GM21717 (cell line): ENCODE measurements around the gene DISC1.

Experiments used
- ATAC-seq: cut with Tn5 transposase; IDR thresholded peaks from one replicate; pipeline ENCODE4 v1.9.1; 2021; ENCODE audit warnings: mild to moderate bottlenecking, moderate library complexity; ENCODE audit not compliant: unreplicated experiment

The DISC1 gene

DNA sequence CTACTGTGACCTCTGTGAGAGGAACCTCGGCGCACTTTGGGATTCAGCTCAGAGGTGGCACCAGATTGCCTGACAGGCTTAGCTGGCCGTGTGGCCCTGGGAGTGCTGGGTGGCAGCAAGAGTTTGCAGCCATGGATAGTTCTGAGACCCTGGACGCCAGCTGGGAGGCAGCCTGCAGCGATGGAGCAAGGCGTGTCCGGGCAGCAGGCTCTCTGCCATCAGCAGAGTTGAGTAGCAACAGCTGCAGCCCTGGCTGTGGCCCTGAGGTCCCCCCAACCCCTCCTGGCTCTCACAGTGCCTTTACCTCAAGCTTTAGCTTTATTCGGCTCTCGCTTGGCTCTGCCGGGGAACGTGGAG, 67.5 kb downstream of the DISC1 start:
- no peak for ATAC-seq

DNA sequence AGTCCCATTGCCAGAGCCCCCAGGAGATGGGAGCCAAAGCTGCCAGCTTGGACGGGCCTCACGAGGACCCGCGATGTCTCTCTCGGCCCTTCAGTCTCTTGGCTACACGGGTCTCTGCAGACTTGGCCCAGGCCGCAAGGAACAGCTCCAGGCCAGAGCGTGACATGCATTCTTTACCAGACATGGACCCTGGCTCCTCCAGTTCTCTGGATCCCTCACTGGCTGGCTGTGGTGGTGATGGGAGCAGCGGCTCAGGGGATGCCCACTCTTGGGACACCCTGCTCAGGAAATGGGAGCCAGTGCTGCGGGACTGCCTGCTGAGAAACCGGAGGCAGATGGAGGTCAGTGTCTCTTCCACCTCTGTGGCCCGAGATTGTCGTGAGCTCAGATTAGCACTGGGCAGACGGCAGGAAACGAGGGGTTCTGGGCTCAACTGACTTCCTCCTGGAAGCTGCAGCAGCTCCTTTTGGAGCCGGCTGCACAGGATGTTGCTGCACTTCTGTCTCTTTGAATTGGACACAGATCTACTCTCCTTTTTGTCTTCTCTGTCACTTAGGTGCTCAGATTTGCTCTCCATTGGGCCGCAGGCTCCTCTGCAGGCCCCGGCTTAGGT, 68.0 kb downstream of the DISC1 start:
- ATAC-seq: no peak

GRCh38 chr1:231695439-231696255, 69.1 kb downstream of the DISC1 start:
- no peak for ATAC-seq

DNA sequence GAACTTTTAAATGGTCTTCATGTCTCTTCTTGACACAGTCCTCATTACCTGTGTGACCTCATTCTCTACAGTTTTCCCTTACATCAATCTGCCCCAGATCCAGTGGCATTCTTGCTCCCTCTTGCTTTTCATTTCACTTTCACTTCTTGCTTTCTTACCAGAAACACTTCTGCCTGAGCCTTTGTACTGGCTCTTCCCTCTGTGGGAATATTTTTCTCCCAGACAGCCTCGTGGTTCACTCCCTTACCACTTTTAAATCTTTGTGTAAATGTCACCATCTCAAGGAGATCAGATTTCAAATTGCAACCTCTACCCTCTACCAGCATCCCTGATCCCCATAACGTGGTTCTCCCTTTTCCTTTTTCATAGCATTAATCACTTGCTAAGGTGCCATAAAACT, 73.2 kb downstream of the DISC1 start:
- ATAC-seq: no peak

DNA sequence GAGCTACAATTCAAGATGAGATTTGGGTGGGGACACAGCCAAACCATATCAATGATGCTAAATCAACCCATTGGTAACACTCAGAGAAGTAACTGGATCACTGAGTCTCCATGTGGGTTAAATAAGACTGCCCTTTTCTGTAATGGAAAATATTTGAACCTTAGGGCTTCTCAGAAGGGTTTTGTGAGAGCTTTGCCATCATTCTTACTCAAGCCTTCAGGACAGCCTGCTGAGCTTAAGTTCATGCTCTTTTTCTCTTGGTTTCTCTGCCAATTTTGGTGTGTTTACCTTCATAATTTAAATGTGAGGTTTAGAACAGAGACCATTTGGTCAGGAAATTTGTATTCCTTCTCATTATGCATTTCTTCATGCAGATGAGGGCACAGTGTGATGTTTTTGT, 74.7 kb downstream of the DISC1 start:
- ATAC-seq: no peak

GRCh38 chr1:231702331-231702730, 75.7 kb downstream of the DISC1 start:
- no peak for ATAC-seq

GRCh38 chr1:231702804-231703203, 76.2 kb downstream of the DISC1 start:
- no peak for ATAC-seq

GRCh38 chr1:231705806-231706760, 79.5 kb downstream of the DISC1 start:
- ATAC-seq: no peak

DNA sequence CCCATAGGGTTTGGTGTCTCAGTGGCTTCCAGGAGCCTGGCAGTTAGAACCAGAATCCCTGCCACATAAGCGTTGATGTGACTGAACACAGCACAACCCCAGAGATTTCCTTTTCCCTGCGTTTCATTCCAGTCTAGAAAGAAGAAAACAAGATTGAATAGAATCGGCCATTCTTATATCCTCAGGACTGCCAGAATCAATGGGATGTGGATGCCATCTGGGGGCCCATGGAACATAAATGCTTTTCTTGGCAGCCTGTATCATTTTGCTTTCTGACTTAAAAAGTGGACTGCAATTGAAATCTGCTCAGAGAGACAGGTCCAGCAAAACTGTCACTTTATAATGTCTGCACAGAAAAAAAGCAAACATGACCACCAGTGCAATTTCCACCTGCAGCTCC, 80.3 kb downstream of the DISC1 start:
- no peak for ATAC-seq

DNA sequence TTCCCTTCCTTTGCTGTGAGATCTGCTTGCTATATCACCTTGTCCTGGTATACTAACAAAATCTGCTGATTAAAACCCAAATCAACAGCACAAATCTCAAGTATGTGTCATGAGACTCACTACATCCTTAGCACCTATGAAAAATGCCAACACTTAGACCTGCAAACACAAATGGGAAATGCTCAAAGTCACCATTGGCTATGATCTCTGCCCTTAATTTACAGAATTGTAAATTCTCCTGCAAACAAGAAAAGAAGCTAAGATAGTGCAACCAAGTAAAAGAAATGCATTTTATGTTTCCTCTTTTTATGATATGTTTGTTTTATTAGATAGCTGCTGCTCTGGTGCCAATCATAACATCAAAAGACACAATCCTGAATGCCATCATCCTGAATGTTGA, 80.8 kb downstream of the DISC1 start:
- no peak for ATAC-seq

DNA sequence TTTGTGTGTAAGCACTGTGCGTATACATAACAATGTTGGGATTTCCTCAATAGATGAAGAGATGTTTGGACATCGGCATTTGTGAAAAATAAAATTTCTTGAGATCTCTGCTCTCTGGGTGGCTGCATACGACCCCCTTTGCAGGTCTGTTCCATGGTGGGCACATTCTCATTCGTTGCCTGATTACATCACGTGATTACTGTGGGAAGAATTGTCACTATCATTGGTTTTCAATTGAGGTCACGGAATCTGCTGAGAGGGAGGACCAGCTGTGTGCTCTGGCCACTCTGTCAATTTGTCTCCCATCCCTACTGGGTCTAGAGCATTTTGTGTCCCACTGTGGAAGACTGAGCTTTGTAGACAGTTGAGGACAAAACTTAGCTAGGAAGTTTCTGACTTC, 81.8 kb downstream of the DISC1 start:
- ATAC-seq: no peak

GRCh38 chr1:231714440-231714839, 87.8 kb downstream of the DISC1 start:
- ATAC-seq: no peak

DNA sequence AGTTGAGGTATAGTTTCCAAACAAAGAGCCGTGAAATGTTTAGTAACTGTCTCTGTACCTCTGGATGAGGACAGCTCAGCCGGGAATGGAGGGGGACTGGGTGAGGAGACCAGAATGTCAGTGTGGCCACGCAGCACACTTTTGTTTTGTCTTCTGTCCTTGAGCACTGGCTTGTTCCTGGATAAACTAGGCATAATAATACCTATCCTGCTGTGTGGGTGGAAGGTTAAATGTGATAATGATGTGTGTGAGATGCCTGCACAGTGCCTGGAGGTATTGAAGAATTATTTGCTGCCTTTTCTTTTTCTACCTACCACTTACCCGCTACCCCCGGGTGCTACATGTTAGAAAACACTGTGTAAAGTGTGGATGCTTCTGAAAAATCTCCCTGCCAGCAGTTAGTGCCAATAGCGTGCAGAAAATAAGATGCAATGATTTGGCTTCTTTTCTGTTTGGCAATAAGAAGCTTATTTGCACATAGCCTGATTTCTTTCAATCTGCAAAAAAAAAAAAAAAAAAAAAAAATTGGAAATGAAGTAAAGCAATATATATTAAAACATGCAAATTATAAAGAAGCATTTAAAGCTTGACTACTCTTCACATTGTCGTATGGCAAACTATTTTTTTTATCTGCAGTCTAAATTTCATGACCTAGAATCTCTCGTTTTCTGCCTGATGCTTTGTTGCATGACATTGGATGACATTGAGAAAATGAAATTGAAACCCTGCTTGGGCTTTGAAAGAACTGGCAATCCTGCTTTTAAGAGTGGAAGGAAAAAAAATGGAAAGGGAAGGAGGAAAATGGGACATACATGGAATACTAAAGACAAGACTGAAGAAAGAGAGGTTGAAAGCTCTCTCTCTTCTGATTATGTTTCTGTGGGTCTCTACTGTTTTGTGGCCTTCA, 89.5 kb downstream of the DISC1 start:
- ATAC-seq: no peak

GRCh38 chr1:231716879-231717278, 90.3 kb downstream of the DISC1 start:
- no peak for ATAC-seq

DNA sequence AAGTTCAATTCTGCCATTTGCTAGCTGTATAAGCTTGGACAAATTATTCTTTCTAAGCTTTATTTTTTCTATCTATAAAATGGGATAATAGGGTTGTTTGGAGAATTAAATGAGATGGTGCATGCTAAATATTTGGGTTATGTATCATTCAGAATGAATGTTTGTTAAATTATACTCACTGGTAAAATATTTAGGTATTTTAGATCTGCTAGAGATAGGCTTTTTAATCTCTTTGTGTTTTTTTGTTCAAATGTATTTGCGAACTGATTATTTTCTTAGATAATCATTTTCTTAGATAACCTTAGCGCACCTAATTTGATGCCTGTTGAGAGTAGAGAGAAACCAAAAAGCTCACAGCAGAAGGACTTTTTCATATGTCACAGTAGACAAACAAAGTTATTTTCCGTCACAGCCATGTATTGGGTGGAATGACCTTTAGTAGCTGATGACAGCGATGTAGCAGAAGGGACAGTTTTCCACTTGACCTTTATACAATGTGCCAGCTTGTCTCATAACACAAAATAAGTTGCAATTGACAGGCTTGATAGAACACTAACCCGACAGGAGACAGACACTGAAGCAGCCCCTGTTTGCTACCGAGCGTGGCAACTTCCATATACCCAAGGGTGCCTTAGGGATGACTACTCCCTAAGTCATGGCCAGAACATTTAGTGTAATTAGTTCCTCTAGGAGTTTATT, 93.0 kb downstream of the DISC1 start:
- ATAC-seq: no peak

DNA sequence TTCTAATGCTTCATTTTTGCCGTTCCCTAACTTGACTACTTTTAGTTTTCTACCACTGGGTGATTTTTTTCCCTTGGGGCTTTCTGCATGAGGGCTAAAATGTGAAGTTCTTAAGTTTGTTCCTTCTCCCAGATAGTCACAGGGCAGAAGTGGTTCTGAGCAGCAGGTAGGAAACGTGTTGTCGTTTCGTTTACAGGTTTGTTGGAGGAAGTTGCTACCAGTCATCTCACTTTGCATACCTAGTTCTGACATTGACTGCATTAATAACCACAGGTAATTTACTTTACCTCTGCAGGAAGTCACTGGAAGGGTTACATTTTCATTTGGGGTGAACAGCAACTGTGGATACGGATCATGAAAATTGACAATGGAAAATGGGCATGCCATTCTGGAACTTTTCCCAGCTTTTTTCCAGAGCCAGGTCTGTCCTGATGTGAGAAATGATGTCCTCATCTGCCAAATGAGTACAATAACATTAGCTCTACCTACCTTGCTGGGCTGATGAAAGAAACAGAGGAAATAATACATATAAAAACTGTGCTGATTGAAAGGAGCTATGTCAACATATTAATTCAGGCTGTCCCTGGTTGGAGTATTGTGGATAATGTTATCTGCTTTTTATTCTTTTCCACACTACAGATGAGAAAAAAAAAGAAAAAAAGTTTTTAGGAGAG, 94.2 kb downstream of the DISC1 start:
- no peak for ATAC-seq

DNA sequence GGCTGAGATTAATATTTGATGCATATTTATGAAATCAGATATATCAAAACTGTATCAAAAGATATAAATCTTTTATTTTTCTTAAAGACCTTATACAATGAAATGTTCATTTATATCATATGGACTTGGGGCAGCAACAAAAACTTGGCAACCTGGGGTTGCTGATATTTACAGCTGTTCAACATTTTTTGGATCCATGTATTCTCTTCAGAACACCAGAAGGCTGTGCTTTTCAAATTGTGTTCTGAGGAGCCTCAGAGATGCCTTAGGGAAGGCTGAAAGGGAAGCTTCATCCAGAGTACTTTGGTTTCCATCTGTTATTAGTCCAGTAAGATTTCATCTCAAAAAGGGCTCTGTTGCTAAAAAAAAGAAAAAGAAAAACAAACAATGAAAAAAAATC, 94.8 kb downstream of the DISC1 start:
- no peak for ATAC-seq

- no peak for ATAC-seq
Measured at GRCh38 chr1:231722356-231722755, 95.8 kb downstream of the DISC1 start.

DNA sequence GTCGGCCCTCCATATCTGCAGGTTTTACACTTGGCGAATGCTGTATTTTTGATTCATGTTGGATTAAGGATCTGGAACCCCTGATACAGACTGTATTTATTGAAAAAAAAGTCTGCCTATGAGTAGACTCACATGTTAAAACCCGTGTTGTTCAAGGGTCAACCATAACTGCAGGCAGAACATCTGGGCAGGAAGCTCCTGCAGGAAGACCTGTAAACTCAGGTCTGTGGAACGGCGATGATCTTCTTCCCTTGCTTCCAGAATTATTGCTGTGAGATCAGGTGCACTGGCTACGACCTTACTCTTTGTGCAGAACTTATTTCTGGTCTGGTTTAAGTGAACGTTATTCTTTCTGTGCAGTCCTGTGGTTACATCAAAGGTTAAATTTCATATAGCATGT, 96.6 kb downstream of the DISC1 start:
- ATAC-seq: no peak
